Subcutaneous adipose tissue (tissue), 4 donors: Measurements from ENCODE around the gene URB1. TPM values are rescaled to one million over a fixed set of nuclear protein-coding genes. Genes with fewer than 3 reads are reported as not detected.

ENCODE experiments used
- CTCF ChIP-seq: fragments of 450-650 bp; IDR thresholded peaks from one replicate; pipeline ENCODE4 v1.5.1; 2016; ENCODE audit warnings: low read depth, mild to moderate bottlenecking, control low read depth, antibody characterized with exemption, moderate library complexity
- total RNA-seq, 4 donors: library from RNA; depleted of rRNA; stranded (reverse); fragments of >200 nt; gene quantifications; one replicate each; pipeline ENCODE4 v1.1.0, GENCODE V29; 2016

URB1 gene
- total RNA-seq, 4 donors from 2014 or later = 9.3 to 18.6 (median 14.2) TPM

DNA sequence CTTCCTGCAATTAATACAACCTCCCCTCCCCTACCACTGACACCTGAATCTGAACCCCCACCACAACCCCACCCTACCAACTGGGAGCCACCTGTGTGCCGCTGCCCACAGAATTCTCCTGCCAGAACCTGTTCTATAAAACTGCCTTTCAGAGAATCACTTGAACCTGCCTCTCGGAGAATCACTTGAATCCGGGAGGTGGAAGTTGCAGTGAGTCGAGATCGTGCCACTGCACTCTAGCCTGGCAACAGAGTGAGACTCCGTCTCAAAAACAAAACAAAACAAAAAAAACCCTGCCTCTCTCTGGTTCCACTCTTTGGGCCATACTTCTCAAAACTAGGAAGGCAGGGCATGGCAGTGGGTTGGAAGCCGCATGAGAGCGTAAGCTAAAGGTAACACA is 5.7 kb downstream of the URB1 start:
- TF ChIP-seq CTCF = no peak

GRCh38 chr21:32386195-32386870 is 6.5 kb downstream of the URB1 start:
- no peak for TF ChIP-seq CTCF

- no peak for TF ChIP-seq CTCF
These were observed 9.0 kb downstream of the URB1 start for GRCh38 chr21:32383812-32384211.

GRCh38 chr21:32382108-32382644 is 10.6 kb downstream of the URB1 start:
- TF ChIP-seq CTCF = no peak

- no peak for TF ChIP-seq CTCF
These were observed 11.2 kb downstream of the URB1 start for GRCh38 chr21:32381571-32381970.

- TF ChIP-seq CTCF = no peak
These were observed 11.9 kb downstream of the URB1 start for GRCh38 chr21:32380940-32381339.

GRCh38 chr21:32378956-32379355 is 13.9 kb downstream of the URB1 start:
- TF ChIP-seq CTCF = no peak
